HG03439 (cell line): ENCODE data around the gene TMEM141.
"Not testable (repeated sequence)": the region's sequence is repeated elsewhere in the genome, so short reads cannot be mapped to it uniquely, and the experiment has no call there.

Experiments
- ATAC-seq: cut with Tn5 transposase; IDR thresholded peaks from one replicate; pipeline ENCODE4 v1.9.1; 2021; ENCODE audit warnings: mild to moderate bottlenecking, moderate library complexity; ENCODE audit not compliant: unreplicated experiment

Gene TMEM141

GRCh38 chr9:136773386-136774044 is 17.6 kb upstream of the TMEM141 start:
- no peak for ATAC-seq

- ATAC-seq: no peak
Measured at GRCh38 chr9:136774416-136775045, 16.6 kb upstream of the TMEM141 start.

- no peak for ATAC-seq
Measured at GRCh38 chr9:136775191-136775590, 16.0 kb upstream of the TMEM141 start.

GRCh38 chr9:136776947-136777346 is 14.2 kb upstream of the TMEM141 start:
- no peak for ATAC-seq

- ATAC-seq: no peak
Measured at GRCh38 chr9:136777359-136777758, 13.8 kb upstream of the TMEM141 start.

- ATAC-seq: no peak
Measured at GRCh38 chr9:136779808-136780207, 11.3 kb upstream of the TMEM141 start.

- ATAC-seq: no peak
Measured at GRCh38 chr9:136782452-136782851, 8.7 kb upstream of the TMEM141 start.

- no peak for ATAC-seq
Measured at GRCh38 chr9:136784249-136784996, 6.7 kb upstream of the TMEM141 start.

GRCh38 chr9:136784997-136785361 is 6.2 kb upstream of the TMEM141 start:
- no peak for ATAC-seq

GRCh38 chr9:136785565-136786355 is 5.4 kb upstream of the TMEM141 start:
- ATAC-seq: not testable (repeated sequence)

- no peak for ATAC-seq
Measured at GRCh38 chr9:136786451-136786850, 4.7 kb upstream of the TMEM141 start.

GRCh38 chr9:136786983-136787382 is 4.2 kb upstream of the TMEM141 start:
- ATAC-seq: not testable (repeated sequence)

- ATAC-seq: no peak
Measured at GRCh38 chr9:136787690-136788400, 3.3 kb upstream of the TMEM141 start.

GRCh38 chr9:136788644-136789522 is 2.3 kb upstream of the TMEM141 start:
- ATAC-seq: not testable (repeated sequence)

GRCh38 chr9:136789523-136789937 is 1.6 kb upstream of the TMEM141 start:
- no peak for ATAC-seq

- ATAC-seq: peak; percentile 19
Measured at GRCh38 chr9:136791516-136792276, 552 bp downstream of the TMEM141 start.

- ATAC-seq: no peak
Measured at GRCh38 chr9:136792321-136793085, 1.4 kb downstream of the TMEM141 start.
